Measurements from ENCODE around the gene FOXL3. TPM values are rescaled to one million over a fixed set of nuclear protein-coding genes. Genes with fewer than 3 reads are reported as not detected.

FOXL3 gene
- total and polyA plus RNA-seq, 2 donors (not counting 1 experiment from before 2014, with no cell fraction given): not detected

DNA sequence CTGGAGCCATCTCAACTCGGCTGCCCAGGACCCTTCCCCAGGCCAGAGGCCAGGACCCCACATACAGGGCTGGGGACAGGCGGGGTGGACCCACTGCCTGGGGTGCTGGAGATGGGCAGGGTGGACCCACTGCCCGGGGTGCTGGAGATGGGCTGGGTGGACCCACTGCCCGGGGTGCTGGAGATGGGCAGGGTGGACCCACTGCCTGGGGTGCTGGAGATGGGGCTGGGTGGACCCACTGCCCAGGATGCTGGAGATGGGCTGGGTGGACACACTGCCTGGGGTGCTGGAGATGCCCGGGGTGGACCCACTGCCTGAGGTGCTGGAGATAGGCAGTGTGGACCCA is 32.4 kb upstream of the FOXL3 start:
- intact Hi-C loops (cut with micrococcal nuclease): no loop called here
- DNase-seq: no peak
- Histone ChIP-seq H3K4me3 (ENCODE audit: control extremely low read depth in 1 of 5, extremely low read depth in 1 of 5, insufficient read depth in 1 of 5, low read depth in 2 of 5, low read length in 4 of 5) (no peak overlapping the region), H3K79me2 (ENCODE audit: control insufficient read depth, insufficient read depth, low read length) (no peaks in the 10 kb centered on the region), H3K4me1 (ENCODE audit: control insufficient read depth in 2 of 2, insufficient read depth in 2 of 2, low read length in 2 of 2) (no peaks in the 10 kb centered on the region), H3K27ac (ENCODE audit: low read length in 2 of 2) (no peak overlapping the region), H3K4me2 (replicated peaks; ENCODE audit: low read depth, low read length, poor library complexity, severe bottlenecking) (no peak overlapping the region), H3K36me3 (replicated peaks in 1 of 2; ENCODE audit: control extremely low read depth in 1 of 2, control insufficient read depth in 1 of 2, extremely low read depth in 1 of 2, insufficient read depth in 2 of 2, low read length in 1 of 2) (no peaks in the 10 kb centered on the region), H3K9ac (ENCODE audit: low read length) (no peak overlapping the region), H3K27me3 (replicated peaks in 1 of 4; ENCODE audit: control extremely low read depth in 1 of 4, control insufficient read depth in 3 of 4, insufficient read depth in 4 of 4, low read length in 3 of 4) (no peaks in the 10 kb centered on the region), H3K9me3 (ENCODE audit: control extremely low read depth in 1 of 3, control insufficient read depth in 2 of 3, insufficient read depth in 1 of 3, low read length in 2 of 3) (peaks cover 0 to 24% (median 0%) of the 10 kb centered on the region in 3 donors), H4K20me1 (ENCODE audit: control insufficient read depth, insufficient read depth, low read length, poor library complexity, severe bottlenecking) (no peaks in the 10 kb centered on the region), H2AFZ (ENCODE audit: insufficient read depth, low read depth, low read length, poor library complexity, severe bottlenecking) (no peak overlapping the region)
- WGBS (ENCODE audit: insufficient coverage): 89% methylated on average over 5 of the region's 5 CpGs
- POLR2A ChIA-PET: no interaction called here
- TF ChIP-seq CTCF (IDR thresholded peaks at IDR 0.05) (no peak), EZH2 (IDR thresholded peaks at IDR 0.05; ENCODE audit: borderline replicate concordance, insufficient read depth, low read depth, low read length, poor library complexity, severe bottlenecking) (no peak)
- H3K27ac Mint-ChIP-seq: no peak overlapping the region
- CTCF ChIA-PET: no interaction called here
- ATAC-seq (ENCODE audit: low read depth): no peak
- H3K4me1 Mint-ChIP-seq: peaks cover 4% of the 10 kb centered on the region
- H3K4me3 Mint-ChIP-seq: no peak overlapping the region
- H3K9me3 Mint-ChIP-seq (ENCODE audit: insufficient read depth): no peaks in the 10 kb centered on the region
- H3K27me3 Mint-ChIP-seq: no peaks in the 10 kb centered on the region

GRCh38 chr7:258476-259190 is 31.3 kb upstream of the FOXL3 start:
- ATAC-seq (ENCODE audit: low read depth) (no peak), DNase-seq (no peak)
- H3K4me3 Mint-ChIP-seq: no peak overlapping the region
- Histone ChIP-seq H3K36me3 (replicated peaks in 1 of 2; ENCODE audit: control extremely low read depth in 1 of 2, control insufficient read depth in 1 of 2, extremely low read depth in 1 of 2, insufficient read depth in 2 of 2, low read length in 1 of 2) (no peaks in the 10 kb centered on the region), H3K27me3 (replicated peaks in 1 of 4; ENCODE audit: control extremely low read depth in 1 of 4, control insufficient read depth in 3 of 4, insufficient read depth in 4 of 4, low read length in 3 of 4) (no peaks in the 10 kb centered on the region), H2AFZ (ENCODE audit: insufficient read depth, low read depth, low read length, poor library complexity, severe bottlenecking) (no peak overlapping the region), H3K27ac (ENCODE audit: low read length in 2 of 2) (no peak overlapping the region), H3K79me2 (ENCODE audit: control insufficient read depth, insufficient read depth, low read length) (no peaks in the 10 kb centered on the region), H3K4me2 (replicated peaks; ENCODE audit: low read depth, low read length, poor library complexity, severe bottlenecking) (no peak overlapping the region), H4K20me1 (ENCODE audit: control insufficient read depth, insufficient read depth, low read length, poor library complexity, severe bottlenecking) (no peaks in the 10 kb centered on the region), H3K4me3 (ENCODE audit: control extremely low read depth in 1 of 5, extremely low read depth in 1 of 5, insufficient read depth in 1 of 5, low read depth in 2 of 5, low read length in 4 of 5) (no peak overlapping the region), H3K4me1 (ENCODE audit: control insufficient read depth in 2 of 2, insufficient read depth in 2 of 2, low read length in 2 of 2) (no peaks in the 10 kb centered on the region), H3K9me3 (ENCODE audit: control extremely low read depth in 1 of 3, control insufficient read depth in 2 of 3, insufficient read depth in 1 of 3, low read length in 2 of 3) (peaks cover 0 to 30% (median 0%) of the 10 kb centered on the region in 3 donors), H3K9ac (ENCODE audit: low read length) (no peak overlapping the region)
- intact Hi-C loops (cut with micrococcal nuclease): no loop called here
- no peak overlapping the region for H3K27ac Mint-ChIP-seq
- ChIA-PET CTCF (no interaction called here), POLR2A (no interaction called here)
- H3K4me1 Mint-ChIP-seq: peaks cover 4% of the 10 kb centered on the region
- TF ChIP-seq EZH2 (IDR thresholded peaks at IDR 0.05; ENCODE audit: borderline replicate concordance, insufficient read depth, low read depth, low read length, poor library complexity, severe bottlenecking) (no peak), CTCF (IDR thresholded peaks at IDR 0.05) (no peak)
- WGBS (ENCODE audit: insufficient coverage): 97% methylated on average over 30 of the region's 31 CpGs
- no peaks in the 10 kb centered on the region for H3K27me3 Mint-ChIP-seq
- no peaks in the 10 kb centered on the region for H3K9me3 Mint-ChIP-seq (ENCODE audit: insufficient read depth)
